SU-DHL-6 (cell line): Measurements from ENCODE around the gene CABLES2.

Source experiments
- H2AFZ ChIP-seq: fragments of 200-600 bp; sonication (generic); 2 replicates; pipeline ENCODE4 v1.6.1; 2014; ENCODE audit warnings: low read depth, mild to moderate bottlenecking, moderate library complexity, mixed read lengths, antibody characterized with exemption, low read length; ENCODE audit not compliant: severe bottlenecking
- H3F3A ChIP-seq: fragments of 200-600 bp; shearing (Covaris generic); 2 replicates; pipeline ENCODE4 v1.6.0; 2016; ENCODE audit warnings: antibody characterized with exemption, mild to moderate bottlenecking; ENCODE audit not compliant: insufficient read depth
- H3K27ac ChIP-seq: fragments of 200-600 bp; sonication (generic); 2 replicates; pipeline ENCODE4 v1.5.1; 2016; ENCODE audit warnings: low read depth, mild to moderate bottlenecking, low read length, moderate library complexity, mixed read lengths
- H3K27me3 ChIP-seq: fragments of 200-600 bp; sonication (generic), shearing (Covaris generic); 2 replicates; pipeline ENCODE4 v1.6.0; 2014; ENCODE audit warnings: mild to moderate bottlenecking, low read length
- H3K36me3 ChIP-seq: fragments of 200-600 bp; sonication (generic); 2 replicates; pipeline ENCODE4 v1.6.1; 2014; ENCODE audit warnings: mild to moderate bottlenecking, low read length, mixed read lengths
- H3K4me2 ChIP-seq: fragments of 300-600, 200-600 bp; shearing (Covaris generic), sonication (generic); 2 replicates; pipeline ENCODE4 v1.6.0; 2014; ENCODE audit warnings: low read length, low read depth, mild to moderate bottlenecking; ENCODE audit not compliant: poor library complexity, severe bottlenecking
- H3K4me3 ChIP-seq: fragments of 200-600 bp; sonication (generic); 2 replicates; pipeline ENCODE4 v1.5.1; 2014; ENCODE audit warnings: antibody characterized with exemption, low read length, mild to moderate bottlenecking, mixed read lengths; ENCODE audit not compliant: insufficient read depth, poor library complexity, severe bottlenecking
- H3K79me2 ChIP-seq: fragments of 200-600 bp; sonication (generic); 2 replicates; pipeline ENCODE4 v1.6.1; 2014; ENCODE audit warnings: mild to moderate bottlenecking, low read length, moderate library complexity; ENCODE audit not compliant: insufficient read depth
- H3K9ac ChIP-seq: fragments of 200-600 bp; sonication (generic); 2 replicates; pipeline ENCODE4 v1.7.0; 2014; ENCODE audit warnings: mild to moderate bottlenecking, low read length
- H3K9me2 ChIP-seq: fragments of 200-600 bp; sonication (generic); replicated peaks from 2 replicates; pipeline ENCODE4 v1.6.1; 2014; ENCODE audit warnings: low read length; ENCODE audit not compliant: insufficient read depth
- H3K9me3 ChIP-seq: fragments of 200-600 bp; sonication (generic); 2 replicates; pipeline ENCODE4 v1.6.1; 2014; ENCODE audit warnings: low read length, mixed read lengths; ENCODE audit not compliant: insufficient read depth
- H4K20me1 ChIP-seq: fragments of 200-600 bp; sonication (generic); 2 replicates; pipeline ENCODE4 v1.6.1; 2014; ENCODE audit warnings: low read depth, mild to moderate bottlenecking, antibody characterized with exemption, low read length, moderate library complexity, mixed read lengths
- CTCF ChIP-seq: fragments of 200-600 bp; sonication (generic); IDR thresholded peaks from one replicate; pipeline ENCODE4 v1.5.1; 2017; ENCODE audit warnings: antibody characterized with exemption, mild to moderate bottlenecking, low read length, moderate library complexity; ENCODE audit not compliant: insufficient read depth, poor library complexity, severe bottlenecking
- EZH2phosphoT487 ChIP-seq: fragments of 200-600 bp; sonication (generic), shearing (Covaris generic); conservative IDR thresholded peaks from 2 replicates; pipeline ENCODE4 v1.6.1; 2018; ENCODE audit warnings: mild to moderate bottlenecking, antibody characterized with exemption, low read length, moderate library complexity, mixed read lengths

CABLES2 gene

DNA sequence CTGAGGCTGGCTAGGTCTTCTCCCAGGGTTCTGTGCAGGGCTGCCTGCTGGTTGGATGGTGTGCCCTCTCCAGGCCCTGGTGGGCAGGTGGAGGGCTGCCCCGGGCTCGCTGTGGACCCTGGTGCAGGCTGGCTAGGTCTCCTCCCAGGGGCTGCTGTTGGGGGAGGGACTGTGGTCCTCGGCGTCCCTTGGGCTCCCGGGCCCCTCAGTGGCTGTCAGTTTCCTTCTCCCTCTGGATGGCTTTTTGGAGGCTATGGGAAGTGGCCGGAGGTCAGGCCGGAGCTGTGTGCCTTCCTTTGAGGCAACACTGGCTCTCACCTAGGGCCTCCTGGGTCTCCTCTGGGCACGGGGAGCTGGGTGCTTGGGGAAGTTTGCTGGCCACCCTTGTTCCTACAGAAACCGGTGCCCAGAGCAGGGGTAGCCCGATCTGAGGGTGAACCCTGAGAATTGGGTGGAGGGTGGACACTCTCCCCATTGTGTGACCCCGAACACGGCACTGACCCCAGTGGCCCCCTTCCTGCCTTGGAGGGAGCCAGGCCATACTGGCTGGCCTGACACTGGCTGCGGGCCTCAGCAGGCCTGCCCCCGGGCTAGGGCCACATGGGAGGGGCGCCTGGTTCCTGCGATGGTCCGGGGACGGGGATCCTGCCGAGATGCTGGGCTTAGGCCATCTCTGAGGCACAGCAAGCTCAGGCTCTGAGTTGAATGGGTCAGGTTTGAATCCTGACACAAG lies 3.8 kb upstream of the CABLES2 start:
- no peak overlapping the region for H3K9ac ChIP-seq
- TF ChIP-seq EZH2phosphoT487 = no peak
- TF ChIP-seq CTCF = no peak
- H3K27ac ChIP-seq = no peak overlapping the region
- no peaks in the 10 kb centered on the region for H3K9me3 ChIP-seq
- peaks cover 8% of the 10 kb centered on the region for H3K79me2 ChIP-seq
- H4K20me1 ChIP-seq = no peaks in the 10 kb centered on the region
- no peaks in the 10 kb centered on the region for H3K36me3 ChIP-seq
- H3K4me2 ChIP-seq = no peak overlapping the region
- no peaks in the 10 kb centered on the region for H3K27me3 ChIP-seq
- no peak overlapping the region for H3K4me3 ChIP-seq
- H3K9me2 ChIP-seq = no peaks in the 10 kb centered on the region
- no peak overlapping the region for H2AFZ ChIP-seq
- H3F3A ChIP-seq = no peaks in the 10 kb centered on the region

- H3K9me2 ChIP-seq = no peaks in the 10 kb centered on the region
- H3K27ac ChIP-seq = no peak overlapping the region
- H3K79me2 ChIP-seq = peaks cover 11% of the 10 kb centered on the region
- H3K4me2 ChIP-seq = no peak overlapping the region
- no peak overlapping the region for H2AFZ ChIP-seq
- no peaks in the 10 kb centered on the region for H3K27me3 ChIP-seq
- H3F3A ChIP-seq = no peaks in the 10 kb centered on the region
- peak; percentile 62 for TF ChIP-seq CTCF
- no peak for TF ChIP-seq EZH2phosphoT487
- H3K4me3 ChIP-seq = no peak overlapping the region
- no peaks in the 10 kb centered on the region for H3K36me3 ChIP-seq
- no peak overlapping the region for H3K9ac ChIP-seq
- H3K9me3 ChIP-seq = no peaks in the 10 kb centered on the region
- no peaks in the 10 kb centered on the region for H4K20me1 ChIP-seq
These were observed 3.1 kb upstream of the CABLES2 start for GRCh38 chr20:62409931-62410745.

DNA sequence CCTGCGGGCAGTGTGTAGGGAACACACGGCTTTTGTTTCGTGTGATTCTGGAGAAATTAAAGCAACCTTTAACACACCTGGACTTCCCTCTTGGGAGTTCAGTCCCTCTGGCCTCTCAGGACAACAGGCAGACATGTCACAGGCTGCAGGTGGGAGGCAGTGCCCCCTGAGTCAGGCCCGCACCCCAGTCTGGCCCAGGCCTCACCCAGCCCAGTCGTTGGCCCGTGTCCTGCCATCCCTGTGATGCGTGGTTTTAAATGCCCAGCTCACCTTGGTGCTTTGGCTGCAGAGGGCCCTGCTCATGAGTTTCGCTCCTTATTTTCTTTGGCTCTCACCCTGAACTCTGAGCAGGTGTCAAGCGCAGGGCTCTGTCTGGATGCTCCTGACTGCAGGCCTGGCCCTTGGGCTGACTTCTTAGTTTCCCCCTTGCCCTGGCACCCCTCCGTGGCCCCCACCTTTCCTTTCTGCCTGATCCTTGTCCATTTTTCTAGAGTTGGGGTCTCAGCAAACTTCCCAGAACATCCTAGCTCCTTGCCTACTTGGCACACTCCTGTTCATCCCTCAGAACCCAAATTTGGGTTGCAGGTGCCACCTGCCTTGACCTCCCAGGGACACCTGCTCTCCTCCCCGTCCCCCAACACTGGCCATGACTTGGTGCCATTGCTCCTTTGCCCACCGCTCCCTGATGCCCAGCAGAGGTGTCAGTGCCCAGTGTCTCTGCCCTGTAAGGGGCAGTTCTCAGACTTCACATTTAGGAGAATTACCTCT lies 2.2 kb upstream of the CABLES2 start:
- Histone ChIP-seq H2AFZ (no peak overlapping the region), H3F3A (no peaks in the 10 kb centered on the region), H3K4me3 (no peak overlapping the region), H3K9ac (no peak overlapping the region), H3K9me3 (no peaks in the 10 kb centered on the region), H3K4me2 (no peak overlapping the region), H3K27ac (no peak overlapping the region), H3K9me2 (no peaks in the 10 kb centered on the region), H3K27me3 (no peaks in the 10 kb centered on the region), H3K79me2 (peaks cover 11% of the 10 kb centered on the region), H4K20me1 (no peaks in the 10 kb centered on the region), H3K36me3 (no peaks in the 10 kb centered on the region)
- TF ChIP-seq EZH2phosphoT487 (no peak), CTCF (no peak)
